Islet precursor cell (in vitro differentiated cells): ENCODE results near the gene PBX1.
A peak's percentile ranks its signal among the peaks of the same experiment; 100 is the strongest.

Source experiments
- DNase-seq: peaks from one replicate; pipeline ENCODE4 v3.0.0-alpha.2; 2018

Gene PBX1

DNA sequence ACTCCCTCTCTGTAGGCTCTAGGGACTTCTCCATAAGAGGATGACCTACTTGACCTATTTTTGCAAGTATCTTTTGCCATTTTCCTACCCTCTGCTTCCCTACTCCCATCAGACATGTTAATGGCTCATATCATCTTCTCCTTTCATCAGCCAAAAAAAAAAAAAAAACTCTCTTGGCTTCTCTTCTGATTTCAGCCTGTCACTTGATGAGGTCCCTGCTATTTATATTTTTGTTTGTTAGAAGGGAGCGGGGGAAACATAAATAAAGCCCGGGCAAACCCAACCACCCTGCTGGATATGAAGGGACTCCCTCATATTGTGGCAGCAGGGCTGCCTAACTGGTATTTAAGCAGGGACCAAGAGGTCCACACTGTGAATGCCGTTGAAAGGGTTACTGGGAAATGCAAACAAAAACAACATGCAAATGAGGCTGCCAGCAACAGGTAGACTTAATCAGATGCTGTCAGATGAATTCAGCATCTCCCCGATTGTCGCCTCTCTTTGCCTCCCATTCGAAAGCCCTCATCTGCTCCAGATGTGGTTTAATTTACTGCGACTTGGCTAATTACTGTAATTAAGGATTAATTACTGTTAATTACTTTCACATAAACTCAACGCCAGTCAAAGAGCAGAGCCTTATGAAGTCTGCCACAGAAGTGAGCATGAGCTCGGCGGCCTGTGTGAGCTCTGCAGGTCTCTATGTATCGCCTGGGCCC is 172.3 kb downstream of the PBX1 start:
- DNase-seq = no peak

GRCh38 chr1:164733070-164733469 is 174.1 kb downstream of the PBX1 start:
- DNase-seq = peak; percentile 74

DNA sequence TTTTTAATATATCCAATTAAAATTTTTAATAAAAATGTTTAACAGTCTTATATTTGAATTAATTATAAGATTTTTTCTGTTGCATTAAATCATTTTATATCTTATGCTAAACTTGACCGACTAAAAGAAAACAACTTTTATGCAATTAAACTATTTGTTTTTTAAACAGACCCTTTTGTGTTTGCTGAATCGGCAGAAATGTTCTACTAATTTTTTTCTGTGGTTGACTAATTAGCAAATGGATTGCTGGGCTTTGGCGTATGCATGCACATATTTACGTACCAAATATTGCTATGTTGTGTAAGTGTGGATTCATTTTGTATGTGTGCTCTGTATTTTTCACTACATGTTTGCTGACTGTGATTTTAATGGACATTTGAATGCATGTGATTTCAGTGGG is 174.8 kb downstream of the PBX1 start:
- DNase-seq = no peak

DNA sequence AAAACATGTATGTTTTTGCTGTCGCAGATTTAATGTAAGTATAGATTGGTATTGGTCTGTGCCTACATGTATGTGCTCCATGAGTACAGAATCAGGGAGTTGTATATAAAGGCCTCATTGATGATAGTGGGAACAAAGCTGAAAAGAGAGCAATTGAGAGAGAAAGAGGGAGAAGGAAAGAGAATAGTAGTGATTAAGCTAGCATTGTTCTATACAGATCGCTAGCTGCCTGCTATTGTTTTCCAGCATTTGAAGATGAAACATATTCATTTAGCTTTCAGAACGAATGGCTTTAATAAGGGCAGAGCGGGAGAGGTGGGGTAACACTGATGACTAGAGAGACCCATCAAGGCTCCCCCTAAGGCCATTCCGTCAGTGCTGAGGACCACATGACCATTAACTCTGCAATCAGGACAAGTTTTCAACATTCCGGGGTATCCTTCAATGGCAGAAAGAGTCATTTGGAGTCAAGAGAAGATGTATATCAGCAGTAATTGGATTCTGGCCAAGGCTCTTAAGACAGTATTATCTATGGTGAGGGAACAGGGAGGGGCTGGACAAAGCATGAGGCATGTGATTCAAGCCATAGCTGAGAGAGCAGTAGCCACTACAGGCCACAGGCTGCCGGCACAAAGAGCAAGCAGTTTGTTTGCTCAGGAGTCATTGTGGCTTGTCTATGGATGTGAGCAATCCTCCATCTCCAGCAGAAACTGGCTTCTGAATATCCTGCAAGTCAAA is 176.5 kb downstream of the PBX1 start:
- peak; percentile 93 for DNase-seq

DNA sequence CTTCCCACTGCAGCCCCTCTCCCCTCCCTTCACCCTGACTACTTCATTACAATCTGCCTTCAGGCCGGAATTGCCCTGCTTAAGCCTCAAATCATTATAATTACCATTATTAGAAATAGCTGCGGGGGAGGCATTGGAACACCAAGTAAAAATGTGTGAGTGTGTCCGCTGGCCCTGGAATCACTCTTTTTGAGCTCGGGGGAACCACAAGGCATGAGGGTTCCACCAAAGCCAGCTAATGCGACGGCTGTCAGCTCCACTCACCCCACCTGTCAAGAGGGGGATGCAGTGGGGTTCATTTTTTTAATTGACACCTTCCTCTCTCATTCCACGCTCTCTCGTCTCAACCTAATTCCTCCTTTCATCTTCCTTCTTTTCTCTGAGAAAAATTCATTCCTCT is 177.2 kb downstream of the PBX1 start:
- no peak for DNase-seq

DNA sequence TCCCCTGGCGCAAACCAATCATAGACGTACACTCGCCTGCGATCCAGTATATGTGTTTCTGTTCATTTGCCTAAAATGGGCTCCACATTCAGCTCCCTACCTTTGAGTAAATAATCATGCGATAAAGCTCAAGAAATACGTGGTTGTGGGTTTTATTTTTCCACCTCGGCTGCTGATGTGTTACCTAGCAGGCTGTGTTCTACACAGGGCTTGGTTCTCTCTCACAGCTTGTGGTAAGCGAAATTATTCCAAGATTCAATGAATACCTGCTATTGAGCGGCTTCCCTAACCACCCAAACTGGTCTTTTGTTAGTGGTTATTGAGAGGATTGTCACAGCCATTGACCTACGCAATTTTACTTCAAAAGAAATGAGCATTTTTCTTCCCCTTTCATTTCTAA is 180.2 kb downstream of the PBX1 start:
- DNase-seq = no peak

DNA sequence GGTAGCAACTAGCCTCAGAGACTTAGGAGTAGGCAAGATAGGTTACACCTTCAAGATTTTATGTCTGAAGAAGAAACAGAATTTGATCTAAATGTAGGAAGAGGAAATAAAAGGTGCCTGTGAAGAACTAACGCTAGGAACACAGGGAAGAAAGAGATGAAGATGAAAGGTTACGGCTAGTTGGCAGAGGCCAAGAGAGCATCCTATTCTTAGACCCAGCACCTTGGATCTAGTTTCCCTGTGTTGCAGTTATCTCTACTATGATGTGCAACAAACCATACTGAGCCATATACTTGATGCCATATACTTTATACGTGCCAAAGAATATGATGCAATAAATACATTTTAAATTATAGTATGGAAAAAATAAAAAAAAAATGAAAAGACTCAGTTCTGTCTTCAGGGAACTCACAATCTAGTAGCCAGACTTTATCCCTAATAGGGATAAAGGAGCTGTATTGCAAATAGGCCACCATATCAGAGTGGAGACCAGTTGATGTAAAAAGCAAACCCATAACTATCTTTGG is 181.1 kb downstream of the PBX1 start:
- DNase-seq = no peak

GRCh38 chr1:164742745-164743144 is 183.8 kb downstream of the PBX1 start:
- DNase-seq = no peak

DNA sequence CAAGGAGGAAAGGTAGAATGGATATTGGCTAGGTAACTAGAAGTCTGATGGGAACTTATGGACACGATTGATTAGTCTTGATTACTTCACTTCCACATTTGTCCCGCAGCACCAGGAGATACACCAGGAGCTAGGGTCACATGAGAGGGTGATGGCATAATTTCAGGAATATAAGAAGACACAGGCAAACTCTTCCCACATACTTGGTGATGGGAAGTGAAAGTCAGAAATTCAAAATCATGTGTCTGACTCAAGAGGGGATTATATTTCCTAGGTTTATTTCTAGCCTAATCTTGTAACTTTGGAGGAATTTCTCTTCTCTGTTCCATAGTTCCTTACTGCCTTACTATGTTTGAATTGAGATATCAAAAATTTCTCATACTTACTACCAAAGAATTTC is 185.0 kb downstream of the PBX1 start:
- DNase-seq = no peak

DNA sequence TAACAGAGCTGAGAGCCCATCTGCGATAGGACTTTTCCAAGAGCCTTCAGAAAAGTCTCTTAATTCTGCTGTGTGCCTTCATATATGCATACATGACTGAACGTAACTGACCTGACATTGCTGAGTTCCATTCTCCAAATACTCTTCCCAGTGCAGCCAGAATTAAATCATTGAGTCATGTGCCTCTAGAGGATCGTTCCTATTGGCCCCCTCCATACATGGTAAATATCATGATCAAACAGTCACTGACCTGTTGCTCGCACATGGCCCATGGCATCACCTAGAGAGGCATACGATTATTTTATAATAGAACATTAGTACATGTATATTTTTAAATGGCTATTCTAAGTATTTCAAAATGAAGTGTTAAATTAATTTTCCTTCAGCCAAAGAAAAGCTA is 186.8 kb downstream of the PBX1 start:
- DNase-seq = no peak

GRCh38 chr1:164746632-164747031 is 187.6 kb downstream of the PBX1 start:
- DNase-seq = no peak

GRCh38 chr1:164748253-164748899 is 189.4 kb downstream of the PBX1 start:
- DNase-seq = no peak

DNA sequence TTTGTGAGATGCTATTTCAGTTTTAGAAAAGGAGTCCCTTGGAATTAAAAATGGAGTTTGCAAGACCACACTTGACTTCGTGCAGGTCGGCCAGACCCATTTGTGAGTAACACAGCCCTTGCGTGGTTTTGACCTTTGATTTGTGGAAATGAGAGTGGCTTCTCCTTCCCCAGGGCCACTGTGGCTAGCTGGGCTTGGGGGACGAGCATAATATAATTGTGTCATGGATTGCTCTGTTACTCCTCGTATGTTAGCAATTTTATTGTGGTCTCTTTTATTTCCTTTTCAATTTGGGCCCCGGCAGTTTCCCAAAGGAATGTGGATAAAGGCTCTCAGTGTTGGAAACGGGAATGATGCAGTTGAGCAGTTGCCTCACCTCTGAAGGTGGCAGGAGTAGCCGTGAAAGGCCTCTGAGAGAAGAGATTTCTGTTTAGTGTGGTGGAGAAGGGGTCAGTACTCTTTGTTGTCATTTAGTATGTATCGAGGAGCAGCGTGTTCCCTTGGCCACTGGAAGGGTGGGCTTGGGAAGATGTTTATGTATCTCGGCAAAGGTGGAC is 194.6 kb downstream of the PBX1 start:
- no peak for DNase-seq

GRCh38 chr1:164754088-164754600 is 195.2 kb downstream of the PBX1 start:
- no peak for DNase-seq

DNA sequence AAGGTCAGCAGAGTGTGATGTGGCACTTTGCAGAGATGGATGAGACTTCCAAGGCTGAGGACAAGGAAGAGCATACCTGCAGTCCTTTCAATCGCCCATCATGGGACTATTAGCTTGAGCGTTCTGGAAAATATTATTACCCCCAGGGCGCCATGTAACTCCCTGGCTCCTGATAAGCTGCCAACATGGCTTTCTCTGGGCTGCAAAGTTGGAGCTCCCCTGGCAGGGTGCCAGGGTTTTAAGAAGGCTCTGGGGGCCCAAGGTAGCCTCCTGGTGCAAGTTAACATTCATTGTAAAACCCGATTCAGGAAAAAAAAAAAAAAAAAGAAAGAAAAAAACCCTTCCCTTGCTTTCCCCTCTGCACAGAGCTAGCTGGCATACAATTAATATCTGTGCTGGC is 196.7 kb downstream of the PBX1 start:
- DNase-seq = no peak

DNA sequence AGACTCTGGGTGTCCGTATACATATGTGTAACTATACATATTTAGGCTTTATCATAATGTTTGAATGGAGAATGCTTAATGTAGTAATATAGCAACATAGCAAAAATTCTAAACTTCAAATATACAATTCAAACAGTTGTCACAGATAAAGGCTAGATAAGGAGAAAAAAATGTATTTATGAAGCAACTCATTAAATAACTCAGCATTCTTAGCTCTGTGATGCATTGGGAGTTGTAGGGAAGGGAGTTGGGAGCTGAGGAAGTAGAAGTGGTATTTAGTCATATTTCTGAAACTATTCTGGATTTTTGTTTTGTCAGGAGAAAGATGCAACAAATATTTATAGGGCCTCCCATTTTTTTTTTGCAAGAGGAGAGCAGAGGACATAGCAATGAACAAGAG is 197.8 kb downstream of the PBX1 start:
- DNase-seq = no peak

DNA sequence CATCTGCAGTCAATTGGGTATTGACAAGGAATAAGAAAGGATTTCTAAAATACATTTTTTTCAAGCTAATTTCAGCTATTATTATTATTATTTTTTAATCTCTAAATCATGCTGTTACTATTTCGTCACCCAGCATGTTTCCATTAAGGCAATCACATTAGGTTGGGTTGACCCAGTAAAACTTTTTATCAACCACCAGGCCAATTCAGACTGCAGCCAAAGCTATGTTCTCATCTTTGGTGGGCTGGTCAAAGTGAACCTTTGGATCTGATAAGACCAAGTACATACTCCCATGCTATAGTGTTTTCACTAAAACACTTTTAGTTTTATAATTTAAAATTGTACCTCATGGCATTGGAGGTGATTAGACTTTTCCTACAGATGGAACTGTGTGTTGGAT is 198.6 kb downstream of the PBX1 start:
- DNase-seq = no peak

DNA sequence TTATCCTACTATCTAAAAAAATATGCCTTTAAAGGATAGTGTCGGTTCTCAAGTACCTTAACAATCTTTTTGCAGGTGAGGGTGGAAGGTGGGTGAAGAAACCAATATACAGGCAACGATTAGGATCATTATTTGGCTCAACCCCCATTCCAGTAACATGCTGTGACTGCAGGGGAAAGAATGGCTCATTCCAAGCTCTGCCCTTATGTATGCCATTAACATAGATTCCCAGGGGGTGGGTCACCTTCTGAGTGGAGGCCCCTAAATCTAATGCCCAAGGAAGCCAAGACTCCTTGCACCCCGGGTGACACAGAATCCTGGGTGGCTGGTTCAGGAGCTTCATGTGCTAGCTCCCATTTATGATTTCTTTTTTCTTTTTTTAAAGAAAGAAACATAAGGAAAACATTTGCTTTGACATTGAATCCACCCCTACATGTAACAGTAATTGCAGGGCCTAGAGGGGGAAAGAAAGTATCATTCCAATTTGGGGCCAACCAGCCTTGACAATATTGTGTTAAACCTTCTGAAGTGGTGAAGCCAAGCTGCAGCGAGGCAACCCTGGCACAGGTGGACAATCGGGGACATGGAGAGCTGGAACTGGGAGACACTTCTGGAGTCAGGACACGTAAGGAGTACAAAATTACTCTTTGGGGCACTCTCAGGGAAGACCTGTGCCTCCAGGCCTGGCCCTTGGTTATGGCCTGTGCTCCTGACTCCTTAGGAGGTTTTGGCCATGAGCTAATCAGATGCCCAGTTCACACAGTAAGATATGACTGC is 200.3 kb downstream of the PBX1 start:
- no peak for DNase-seq

DNA sequence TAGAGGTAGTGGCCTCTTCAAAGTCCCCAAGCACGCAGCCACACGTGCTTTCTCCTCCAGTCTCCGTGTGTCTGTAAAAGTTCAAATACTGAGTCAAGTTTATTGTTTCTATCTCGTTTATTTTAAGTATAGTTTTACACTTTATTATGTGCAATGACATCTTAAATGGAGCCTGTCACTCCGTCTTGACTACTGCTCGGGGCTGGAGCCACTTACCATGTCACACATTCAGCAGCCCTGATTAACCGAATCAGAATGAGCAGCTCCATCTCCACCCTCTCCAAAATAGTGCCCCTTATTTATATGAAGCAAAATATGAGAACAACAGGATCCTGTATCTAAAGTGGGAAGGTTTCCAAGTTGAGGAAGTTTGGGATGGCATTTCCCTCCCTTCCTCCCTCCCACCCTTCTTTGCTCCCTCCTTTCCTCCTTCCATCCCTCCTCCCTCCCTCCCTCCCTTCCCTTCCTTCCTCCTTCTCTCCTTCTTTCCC is 201.0 kb downstream of the PBX1 start:
- no peak for DNase-seq

- no peak for DNase-seq
Observed at GRCh38 chr1:164760569-164760968, 201.6 kb downstream of the PBX1 start.

DNA sequence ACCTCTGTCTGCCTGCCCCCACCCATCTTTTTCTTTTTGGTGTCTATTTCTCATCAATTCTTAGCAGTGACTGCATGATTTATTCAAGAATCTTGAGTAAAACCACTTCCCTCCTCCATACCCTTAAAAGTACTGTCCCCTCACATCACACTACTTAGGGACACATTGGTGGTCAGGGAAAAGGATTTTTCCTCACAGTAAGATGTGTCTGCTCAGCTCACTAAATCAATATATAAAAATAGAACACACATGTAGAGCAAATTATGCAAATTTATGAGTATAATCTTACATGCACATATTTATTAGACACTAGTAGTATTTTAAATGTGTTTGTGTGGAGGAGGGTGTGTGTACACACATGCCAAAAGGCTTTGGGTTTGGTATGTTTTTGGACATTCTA is 202.0 kb downstream of the PBX1 start:
- DNase-seq = no peak

DNA sequence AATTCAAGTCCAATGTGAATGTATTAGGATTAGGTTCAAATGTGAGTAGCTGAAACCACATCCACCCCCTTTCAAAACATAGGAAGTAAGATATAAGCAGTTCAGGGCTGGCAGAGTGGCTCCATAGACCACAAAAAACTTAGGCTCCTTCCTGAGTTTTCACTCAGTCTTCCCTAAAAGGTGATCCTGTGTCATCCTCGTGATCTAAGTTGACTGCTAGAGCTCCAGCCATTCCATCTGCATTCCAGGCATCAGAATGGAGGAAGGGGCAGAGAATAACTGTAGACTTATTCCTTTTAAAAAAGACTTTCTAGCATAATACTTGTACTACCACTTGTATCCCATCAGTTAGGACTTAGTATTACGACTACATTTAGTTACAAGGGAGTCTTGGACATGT is 204.1 kb downstream of the PBX1 start:
- DNase-seq = no peak
